Cortex of kidney (tissue), 1 donor: Measurements from ENCODE around the gene ADGRG3.
"Not testable (repeated sequence)": the region's sequence is repeated elsewhere in the genome, so short reads cannot be mapped to it uniquely, and the experiment has no call there.

Experiments
- DNase-seq: peaks from one replicate; lab custom pipeline; 2025; lab: John Stamatoyannopoulos, UW

Gene ADGRG3

DNA sequence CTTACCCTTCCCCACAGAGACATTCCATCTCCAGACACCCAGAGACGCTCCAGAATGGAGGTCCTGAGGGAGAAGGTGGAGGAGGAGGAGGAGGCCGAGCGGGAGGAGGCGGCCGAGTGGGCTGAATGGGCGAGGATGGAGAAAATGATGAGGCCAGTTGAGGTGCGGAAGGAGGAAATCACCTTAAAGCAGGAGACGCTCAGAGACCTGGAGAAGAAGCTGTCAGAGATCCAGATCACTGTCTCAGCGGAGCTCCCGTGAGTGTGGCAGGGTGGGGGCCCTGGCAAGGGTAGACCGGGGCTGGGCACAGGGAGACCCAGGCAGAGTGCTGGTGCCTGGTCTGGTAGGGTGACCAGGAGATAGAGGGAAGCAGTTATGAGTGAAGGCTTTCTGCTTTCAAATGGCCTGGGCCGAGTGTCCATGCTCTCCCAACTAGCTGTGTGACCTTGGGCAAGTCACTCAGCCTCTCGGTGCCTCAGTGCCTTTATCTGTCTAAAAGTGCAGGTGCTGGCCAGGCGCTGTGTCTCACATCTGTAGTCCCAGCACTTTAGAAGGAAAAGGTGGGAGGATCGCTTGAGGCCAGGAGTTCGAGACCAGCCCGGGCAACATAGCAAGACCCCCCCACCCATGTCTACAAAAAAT lies 29.9 kb downstream of the ADGRG3 start:
- no peak for DNase-seq

DNA sequence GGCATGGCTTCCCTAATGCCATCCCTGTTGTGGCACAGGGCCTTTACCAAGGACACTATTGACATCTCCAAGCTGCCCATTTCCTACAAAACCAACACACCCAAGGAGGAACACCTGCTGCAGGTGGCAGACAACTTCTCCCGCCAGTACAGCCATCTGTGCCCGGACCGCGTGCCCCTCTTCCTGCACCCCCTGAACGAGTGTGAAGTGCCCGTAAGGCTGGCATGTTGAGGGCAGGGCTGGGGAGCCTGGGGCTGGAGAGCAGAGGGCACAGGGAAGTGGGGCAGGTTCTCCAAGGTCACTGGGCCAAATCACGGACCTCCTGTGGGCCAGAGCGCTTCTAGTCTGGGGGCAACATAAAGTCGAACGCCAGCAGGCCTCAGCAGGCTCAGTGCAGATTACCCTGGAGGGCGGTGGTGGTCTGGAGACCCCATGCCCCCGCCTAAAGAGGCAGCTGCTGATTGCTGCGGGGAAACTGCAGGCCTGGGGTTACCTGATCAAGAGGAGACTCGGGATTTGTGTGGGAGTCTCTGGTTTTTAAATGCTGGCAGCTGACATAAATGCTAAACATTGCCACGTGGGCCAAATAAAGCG lies 30.8 kb downstream of the ADGRG3 start:
- no peak for DNase-seq

DNA sequence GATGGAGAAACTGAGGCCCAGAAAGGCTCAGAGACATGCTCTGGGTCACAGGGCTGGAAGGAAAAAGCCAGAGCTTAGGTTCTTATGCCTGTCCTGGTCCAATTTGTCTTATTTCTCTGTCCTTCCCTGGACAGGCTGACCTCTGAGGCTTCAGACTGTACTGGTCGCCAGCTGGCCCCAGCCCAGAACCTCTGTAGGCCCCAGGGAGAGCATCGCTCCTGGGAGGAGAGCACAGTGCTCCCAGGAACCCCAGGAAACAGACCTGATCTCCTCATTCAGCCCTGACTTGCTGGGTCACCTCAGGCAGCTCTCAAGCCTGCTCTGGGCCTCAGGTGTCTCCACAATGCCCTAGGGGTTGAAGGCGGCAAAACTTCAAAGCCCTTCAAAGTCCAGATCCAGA lies 31.4 kb downstream of the ADGRG3 start:
- no peak for DNase-seq

DNA sequence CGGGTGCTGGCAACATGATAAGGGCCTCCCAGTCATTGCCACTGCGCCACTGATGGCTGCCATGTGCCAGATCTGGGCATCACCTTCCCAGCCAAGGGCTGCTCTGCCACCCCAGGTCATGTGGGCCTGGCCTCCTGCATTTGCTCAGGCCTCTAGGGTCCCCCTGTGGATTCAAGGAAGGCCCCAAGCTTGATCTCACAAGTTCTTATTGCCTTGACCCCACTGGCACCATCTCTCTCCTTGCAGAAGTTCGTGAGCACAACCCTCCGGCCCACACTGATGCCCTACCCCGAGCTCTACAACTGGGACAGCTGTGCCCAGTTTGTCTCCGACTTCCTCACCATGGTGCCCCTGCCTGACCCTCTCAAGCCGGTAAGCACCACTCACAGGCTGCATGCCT lies 31.8 kb downstream of the ADGRG3 start:
- DNase-seq = no peak

DNA sequence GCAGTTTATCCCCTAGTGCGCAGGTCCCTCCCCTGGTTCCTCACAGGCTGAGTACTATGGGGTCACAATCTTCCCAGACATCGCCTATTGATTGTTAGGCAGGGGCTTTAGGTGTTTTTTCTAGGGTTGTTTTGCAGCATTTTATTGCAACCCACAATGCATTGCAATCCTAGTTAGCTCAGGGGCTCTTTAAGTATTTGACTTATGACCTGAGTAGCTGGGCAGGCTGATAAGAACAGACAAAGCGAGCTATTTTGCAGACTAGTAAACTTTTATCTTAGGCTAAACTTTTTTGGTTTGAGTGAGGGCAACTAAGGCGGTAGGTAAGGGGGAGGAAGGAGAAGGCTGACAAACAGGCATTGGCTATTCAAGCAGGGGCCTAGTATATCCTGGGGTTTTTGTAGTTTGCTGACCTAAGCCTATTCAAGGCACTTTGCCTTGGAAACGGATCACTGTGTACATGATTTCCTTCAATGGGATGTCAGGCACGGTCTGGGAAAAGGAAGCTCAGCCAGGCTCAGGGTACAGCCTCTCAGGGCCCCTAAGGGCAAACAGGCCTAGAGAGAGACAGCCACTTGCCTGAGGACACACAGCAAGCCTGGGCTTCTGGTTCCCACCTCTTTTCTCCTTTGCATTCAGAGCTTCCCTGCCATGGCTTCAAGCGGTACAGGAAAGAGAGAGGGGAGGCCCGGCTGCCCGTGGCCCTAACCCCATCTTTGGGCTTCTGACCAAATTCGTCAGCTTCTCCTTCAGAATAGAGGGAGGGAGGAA lies 32.9 kb downstream of the ADGRG3 start:
- no peak for DNase-seq

DNA sequence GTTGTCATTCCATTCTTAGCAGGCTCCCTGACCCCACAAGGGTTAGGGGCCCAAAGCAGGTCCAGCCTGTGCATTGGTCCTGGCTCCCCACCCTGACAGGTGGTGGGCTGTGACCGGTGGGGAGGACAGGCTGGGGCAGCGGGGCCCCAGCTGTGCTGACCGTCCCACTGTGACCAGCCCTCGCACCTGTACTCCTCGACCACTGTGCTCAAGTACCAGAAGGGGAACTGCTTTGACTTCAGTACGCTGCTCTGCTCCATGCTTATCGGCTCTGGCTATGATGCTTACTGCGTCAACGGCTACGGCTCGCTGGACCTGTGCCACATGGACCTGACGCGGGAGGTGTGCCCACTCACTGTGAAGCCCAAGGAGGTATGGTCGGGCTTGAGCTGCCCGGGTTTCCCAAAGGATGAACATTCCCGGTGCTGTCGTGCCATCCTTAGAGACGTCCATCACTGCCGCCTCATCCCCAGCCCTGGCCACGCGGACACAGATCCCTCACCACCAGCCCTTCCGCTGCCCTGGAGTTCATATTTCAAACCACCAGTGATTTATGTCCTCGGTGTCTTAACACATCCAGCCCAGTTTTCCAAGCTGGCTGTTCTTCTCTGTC lies 33.8 kb downstream of the ADGRG3 start:
- DNase-seq = no peak

DNA sequence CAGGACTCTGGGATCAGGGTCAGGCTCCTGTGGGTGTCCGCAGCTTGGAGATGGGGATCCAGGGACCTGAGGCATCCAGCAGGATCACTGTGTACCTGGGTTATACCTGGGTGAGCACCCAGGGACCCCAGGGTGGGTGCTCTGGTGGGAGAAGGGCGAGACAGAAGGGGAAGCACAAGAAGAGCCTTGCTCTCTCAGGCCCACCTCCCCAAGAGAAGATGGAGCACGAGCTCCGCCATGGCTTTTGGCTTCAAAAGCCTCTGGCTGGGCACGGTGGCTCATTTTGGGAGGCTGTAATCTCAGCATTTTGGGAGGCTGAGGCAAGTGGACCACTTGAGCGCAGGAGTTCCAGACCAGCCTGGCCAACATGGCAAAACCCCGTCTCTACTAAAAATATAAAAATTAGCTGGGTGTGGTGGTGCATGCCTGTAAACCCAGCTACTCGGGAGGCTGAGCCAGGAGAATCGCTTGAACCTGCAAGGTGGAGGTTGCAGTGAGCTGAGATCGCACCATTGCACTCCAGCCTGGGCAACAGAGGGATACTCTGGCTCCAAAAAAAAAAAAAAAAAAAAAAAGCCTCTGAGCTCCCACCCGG lies 35.4 kb downstream of the ADGRG3 start:
- DNase-seq = no peak

DNA sequence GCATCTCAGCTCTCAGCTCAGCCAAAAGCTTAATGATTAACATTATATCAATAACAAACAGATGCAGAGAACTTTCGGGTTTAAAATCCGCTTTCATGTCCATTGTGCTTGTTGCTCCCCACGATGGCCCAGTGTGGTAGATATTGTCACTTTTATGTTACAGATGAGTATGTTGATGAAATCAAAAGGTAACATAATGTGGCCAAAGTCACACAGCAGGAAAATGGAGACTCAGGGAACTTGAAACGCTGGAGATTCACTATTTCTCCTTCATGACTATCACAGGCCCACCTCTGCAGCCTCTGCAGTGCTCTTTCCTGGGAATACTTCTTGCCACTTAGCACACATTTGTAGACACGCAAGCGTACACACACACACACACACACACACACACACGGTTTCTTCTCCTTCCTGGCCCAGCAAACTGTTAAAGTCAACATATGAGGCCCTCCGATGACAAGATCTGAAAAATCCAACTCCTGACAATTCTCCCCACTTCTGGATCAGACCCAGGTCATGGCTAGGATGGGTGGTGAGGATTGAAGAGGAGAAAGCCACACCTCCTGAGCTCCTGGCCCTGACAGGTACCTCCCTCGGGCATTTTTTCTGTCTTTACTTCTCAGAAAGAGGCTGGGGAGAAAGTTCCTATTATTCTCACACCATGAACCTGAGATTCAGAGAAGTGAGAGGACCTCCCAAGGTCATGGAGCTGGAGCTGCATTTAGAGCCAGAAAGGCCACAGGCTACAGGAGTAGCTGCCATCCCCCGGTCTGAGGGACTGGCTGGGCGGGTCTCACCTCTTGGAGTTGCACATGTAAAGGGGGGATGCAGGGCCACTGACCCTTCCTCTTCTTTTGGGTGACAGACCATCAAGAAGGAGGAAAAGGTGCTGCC lies 36.2 kb downstream of the ADGRG3 start:
- DNase-seq = no peak

DNA sequence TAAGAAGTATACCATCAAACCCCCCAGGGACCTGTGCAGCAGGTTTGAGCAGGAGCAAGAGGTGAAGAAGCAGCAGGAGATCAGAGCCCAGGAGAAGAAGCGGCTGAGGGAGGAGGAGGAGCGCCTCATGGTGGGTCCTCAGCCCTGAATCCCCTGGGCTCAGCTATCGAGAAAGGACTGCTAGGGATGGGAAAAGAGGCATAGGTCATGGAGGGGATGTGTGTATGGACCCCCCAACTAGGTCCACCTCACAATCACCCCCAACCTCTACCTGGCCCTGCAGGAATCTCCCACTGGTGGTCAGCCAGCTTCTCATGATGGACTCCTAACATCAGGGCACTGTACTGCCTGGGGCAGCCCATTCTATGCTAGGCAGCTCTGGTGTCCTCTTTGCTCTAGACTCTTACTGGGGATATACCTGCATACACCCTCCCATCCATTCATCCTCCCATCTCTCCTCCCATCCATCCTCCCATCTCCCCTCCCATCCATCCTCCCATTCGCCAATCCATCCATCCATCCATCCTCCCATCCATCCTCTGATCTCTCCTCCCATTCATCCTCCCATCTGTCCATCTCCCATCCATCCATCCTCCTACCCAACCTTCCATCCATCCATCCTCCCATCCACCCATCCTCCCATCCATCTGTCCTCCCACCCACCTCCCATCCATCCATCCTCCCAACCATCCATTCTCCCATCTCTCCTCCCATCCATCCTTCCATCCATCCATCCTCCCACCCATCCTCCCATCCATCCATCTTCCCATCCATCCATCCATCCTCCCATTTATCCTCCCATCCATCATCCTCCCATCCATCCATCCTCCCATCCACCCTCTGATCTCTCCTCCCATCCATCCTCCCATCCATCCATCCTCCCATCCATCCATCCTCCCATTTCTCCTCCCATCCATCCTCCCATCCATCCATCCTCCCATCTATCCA lies 37.1 kb downstream of the ADGRG3 start:
- DNase-seq = no peak

DNA sequence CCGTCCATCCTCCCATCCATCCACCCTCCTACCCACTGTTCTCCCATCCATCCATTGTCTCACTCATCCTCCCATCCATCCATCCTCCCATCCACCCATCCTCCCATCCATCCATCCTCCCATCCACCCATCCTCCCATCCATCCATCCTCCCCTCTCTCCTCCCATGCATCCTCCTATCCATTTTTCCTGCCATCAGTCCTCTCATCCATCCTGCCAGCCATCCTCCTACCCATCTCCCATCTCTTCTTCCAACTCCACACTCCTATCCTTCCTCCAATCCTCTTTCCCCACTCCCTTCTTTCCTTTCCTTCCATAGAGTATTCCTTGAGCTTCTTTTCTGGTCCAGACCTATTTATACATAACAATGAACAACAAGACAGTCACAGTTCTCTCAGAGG lies 38.6 kb downstream of the ADGRG3 start:
- no peak for DNase-seq

DNA sequence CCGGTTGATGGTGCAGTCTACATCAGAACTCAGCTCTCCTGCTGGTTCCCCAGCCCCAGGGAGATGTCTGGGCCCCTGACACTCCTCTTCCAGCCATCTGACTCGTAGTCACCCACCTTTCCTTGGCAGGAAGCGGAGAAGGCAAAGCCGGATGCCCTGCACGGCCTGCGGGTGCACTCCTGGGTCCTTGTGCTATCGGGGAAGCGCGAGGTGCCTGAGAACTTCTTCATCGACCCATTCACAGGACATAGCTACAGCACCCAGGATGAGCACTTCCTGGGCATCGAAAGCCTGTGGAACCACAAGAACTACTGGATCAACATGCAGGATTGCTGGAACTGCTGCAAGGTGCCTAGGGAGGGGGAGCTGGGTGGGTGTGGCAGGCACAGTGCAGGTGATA lies 39.2 kb downstream of the ADGRG3 start:
- no peak for DNase-seq

DNA sequence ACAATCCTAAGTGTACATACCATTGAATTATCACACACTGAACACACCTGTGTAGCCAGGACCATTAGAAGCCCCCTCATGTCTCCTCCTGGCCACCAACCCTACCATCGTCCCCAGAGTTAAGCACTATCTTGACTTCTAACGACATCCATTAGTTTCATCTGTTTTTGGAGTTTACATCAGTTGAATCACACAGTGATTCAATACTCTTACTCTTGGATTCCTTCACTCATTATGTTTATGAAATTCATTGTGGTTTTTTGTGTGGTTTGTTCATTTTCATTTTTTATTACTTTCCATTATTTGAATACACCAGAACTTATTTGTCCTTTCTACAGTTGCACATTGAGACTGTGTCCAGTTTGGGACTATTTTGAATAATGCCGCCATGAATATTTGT lies 40.1 kb downstream of the ADGRG3 start:
- DNase-seq = no peak

DNA sequence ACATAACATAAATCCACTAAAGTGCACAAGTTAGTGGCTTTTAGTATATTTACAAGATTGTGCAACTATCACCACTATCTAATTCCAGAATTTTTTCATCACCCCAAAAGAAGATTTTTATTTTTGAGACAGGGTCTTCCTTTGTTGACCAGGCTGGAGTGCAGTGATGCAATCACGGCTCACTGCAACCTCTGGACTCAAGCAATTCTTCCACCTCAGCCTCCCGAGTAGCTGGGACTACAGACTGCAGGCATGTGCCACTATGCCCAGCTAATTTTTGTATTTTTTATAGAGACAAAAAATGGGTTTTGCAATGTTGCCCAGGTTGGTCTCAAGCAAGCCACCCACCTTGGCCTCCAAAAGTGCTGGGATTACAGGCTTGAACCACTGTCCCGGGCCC lies 41.6 kb downstream of the ADGRG3 start:
- no peak for DNase-seq

DNA sequence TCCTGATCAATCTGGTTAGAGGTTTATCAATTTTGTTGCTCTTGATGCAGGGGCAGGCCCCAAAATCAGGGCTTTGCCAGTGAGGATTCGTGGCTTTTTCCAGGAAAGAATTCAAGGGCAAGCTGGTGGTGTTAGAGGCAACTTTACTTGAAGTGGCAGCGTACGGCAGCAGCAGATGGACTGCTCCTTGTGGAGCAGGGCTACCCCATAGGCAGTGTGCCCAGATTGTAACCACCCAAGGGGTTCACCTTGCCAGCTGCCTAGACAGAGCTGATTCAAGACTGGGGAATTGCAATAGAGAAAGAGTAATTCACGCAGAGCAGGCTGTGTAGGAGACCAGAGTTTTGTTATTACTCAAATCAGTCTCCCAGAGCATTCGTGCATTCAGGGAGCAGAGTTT lies 43.2 kb downstream of the ADGRG3 start:
- DNase-seq = no peak

DNA sequence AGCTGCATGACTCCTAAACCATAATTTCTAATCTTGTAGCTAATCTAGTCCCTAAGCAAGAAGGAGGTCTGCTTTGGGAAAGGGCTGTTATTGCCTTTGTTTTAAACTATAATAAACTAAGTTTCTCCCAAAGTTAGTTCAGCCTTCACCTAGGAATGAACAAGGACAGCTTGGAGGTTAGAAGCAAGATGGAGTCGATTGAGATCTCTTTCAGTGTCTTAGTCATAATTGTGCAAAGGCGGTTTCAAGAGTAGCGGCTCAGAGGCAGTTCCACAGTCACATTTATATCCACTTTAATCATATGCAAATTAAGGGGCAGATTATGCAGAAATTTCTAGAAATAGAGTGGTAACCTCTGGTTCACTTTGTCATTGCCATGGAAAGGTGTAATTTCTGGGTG lies 43.9 kb downstream of the ADGRG3 start:
- no peak for DNase-seq

DNA sequence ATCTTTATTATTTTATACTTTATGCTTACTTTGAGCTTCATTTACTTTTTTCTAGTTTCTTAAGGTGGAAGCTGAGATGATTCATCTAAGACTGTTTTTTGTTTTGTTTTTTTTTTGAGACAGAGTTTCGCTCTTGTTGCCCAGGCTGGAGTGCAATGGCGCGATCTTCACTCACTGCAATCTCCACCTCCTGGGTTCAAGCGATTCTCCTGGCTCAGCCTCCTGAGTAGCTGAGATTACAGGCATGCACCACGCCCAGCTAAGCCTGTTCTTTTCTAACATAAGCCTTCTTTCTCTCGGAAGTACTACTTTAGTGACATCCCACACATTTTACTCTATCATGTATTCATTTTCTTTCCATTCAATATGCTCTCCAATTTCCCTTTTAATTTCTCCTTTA lies 44.5 kb downstream of the ADGRG3 start:
- DNase-seq = not testable (repeated sequence)

DNA sequence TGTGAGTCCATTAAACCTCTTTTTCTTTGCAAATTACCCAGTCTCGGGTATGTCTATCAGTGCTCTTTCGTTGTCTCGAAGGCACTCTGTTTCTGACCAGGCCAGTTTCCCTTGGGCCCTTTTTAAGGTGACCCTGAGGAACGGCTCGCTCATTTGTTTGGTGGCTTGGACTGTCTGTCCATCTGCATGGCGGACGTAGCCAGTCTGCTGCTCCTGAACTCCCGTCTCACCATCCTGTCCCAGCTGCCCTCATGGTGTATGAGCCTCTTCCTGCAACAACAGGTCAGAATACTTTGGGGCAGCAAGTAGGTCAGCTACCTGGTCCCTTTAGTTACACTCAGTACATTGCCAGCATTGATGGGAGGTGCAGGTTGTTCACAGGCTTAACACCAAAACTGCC lies 45.5 kb downstream of the ADGRG3 start:
- no peak for DNase-seq

DNA sequence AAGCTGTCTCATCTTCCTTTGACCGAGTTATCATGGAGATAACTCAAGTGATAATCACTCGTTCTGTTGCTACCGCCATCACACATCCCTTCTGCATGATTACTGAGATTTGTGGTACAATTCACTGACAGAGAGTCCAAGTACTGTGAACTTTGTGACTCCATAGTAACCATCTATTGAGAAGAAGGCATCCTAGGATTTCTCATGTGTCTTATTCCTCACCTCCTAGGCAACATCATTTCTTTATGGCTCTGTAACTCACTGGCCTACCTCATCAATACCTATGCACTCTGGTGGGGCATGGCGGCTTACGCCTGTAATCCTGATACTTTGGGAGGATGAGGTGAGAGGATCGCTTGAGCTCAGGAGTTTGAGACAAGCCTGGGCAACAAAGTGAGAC lies 45.9 kb downstream of the ADGRG3 start:
- DNase-seq = no peak

DNA sequence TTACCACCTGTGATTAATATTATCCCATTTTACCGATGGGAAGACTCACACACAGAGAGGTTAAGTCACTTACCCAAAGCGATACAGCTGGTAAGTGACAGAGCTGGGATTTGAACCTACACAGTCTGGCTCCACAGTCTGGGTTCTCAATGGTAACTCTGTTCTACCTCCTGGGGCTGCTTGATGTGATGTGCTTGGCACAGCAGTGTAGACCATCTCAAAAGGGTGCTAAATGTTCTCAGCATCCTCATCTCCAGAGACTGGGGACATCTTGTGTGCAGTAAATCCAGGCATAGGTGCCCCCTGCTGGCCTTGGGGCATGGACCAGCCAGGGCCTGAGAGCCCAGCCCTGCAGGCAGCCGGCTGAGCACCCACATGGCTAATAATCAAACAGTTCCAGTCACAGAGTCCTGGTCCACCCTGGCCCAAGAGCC lies 52.1 kb downstream of the ADGRG3 start:
- DNase-seq = no peak
